WI38 (cell line): ENCODE results near the gene ABCF3.
"Not testable (repeated sequence)": the region's sequence is repeated elsewhere in the genome, so short reads cannot be mapped to it uniquely, and the experiment has no call there.

Experiments
- H3K4me3 ChIP-seq: 2 replicates; pipeline ENCODE4 v1.5.1; 2011; ENCODE audit warnings: low read depth, mild to moderate bottlenecking, control low read depth, low read length
- TF ChIP-seq, protein P1 (sequence below): IDR thresholded peaks from 2 replicates; pipeline ENCODE4 v1.5.1; 2012; ENCODE audit warnings: low read depth, mild to moderate bottlenecking, control low read depth, low read length

ABCF3 gene

DNA sequence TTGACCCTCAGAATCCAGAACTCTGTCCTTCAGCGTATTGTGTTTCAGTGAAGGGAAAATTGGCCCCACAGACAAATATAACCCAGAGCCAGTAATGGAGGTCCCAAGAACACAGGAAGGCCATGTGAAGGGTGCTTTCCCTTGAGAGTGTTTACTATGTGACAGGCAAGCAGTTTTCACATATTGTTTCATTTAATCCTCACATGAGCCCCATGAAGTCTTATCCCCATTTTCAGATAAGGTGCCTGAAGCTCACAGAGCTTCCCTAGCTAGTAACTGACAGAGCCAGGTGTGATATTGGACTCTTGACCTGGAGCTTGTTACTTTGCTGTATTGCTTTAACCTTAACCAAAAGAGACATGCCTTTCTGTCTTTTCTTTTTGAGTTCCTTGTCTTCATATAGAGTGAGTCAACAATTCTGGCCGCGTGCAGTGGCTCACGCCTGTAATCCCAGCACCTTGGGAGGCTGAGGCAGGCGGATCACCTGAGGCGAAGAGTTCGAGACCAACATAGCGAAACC, 40.2 kb upstream of the ABCF3 start:
- TF ChIP-seq, protein P1, sequence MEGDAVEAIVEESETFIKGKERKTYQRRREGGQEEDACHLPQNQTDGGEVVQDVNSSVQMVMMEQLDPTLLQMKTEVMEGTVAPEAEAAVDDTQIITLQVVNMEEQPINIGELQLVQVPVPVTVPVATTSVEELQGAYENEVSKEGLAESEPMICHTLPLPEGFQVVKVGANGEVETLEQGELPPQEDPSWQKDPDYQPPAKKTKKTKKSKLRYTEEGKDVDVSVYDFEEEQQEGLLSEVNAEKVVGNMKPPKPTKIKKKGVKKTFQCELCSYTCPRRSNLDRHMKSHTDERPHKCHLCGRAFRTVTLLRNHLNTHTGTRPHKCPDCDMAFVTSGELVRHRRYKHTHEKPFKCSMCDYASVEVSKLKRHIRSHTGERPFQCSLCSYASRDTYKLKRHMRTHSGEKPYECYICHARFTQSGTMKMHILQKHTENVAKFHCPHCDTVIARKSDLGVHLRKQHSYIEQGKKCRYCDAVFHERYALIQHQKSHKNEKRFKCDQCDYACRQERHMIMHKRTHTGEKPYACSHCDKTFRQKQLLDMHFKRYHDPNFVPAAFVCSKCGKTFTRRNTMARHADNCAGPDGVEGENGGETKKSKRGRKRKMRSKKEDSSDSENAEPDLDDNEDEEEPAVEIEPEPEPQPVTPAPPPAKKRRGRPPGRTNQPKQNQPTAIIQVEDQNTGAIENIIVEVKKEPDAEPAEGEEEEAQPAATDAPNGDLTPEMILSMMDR = no peak
- H3K4me3 ChIP-seq = no peak overlapping the region

DNA sequence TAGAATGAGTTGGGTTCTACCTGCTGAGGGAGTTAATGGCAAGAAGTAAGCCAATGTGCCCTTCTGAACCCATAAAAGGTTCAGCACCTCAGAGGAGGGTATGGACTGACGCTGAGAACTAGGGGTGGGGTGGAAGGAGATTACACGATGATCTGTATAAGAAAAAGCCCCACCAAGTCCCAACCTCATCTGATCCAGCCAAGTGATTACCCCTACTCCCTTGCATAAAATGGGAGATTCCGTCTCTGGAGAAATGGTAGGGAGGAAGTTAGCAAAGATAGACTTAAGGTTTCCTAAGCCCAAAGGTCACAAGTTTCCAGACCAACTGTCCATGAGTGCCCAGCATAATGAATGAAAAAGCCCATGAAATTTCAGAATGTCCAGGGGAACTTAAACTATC, 37.9 kb upstream of the ABCF3 start:
- no peak overlapping the region for H3K4me3 ChIP-seq
- TF ChIP-seq, protein P1 = no peak

DNA sequence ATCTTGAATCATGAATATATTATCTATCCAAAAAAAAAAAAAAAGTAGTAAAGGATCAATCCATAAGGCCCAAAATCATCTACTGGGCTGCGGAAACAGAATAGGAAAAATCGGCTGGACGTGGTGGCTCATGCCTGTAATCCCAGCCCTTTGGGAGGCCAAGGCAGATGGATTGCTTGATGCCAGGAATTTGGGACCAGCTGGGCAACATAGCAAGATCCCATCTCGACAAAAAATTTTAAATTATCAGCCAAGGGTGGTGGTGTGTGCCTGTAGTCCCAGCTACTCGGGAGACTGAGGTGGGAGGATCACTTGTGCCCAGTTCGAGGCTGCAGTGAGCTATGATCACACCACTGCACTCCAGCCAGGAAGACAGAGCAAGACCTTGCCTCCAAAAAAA, 36.9 kb upstream of the ABCF3 start:
- H3K4me3 ChIP-seq = no peak overlapping the region
- TF ChIP-seq, protein P1 = no peak

DNA sequence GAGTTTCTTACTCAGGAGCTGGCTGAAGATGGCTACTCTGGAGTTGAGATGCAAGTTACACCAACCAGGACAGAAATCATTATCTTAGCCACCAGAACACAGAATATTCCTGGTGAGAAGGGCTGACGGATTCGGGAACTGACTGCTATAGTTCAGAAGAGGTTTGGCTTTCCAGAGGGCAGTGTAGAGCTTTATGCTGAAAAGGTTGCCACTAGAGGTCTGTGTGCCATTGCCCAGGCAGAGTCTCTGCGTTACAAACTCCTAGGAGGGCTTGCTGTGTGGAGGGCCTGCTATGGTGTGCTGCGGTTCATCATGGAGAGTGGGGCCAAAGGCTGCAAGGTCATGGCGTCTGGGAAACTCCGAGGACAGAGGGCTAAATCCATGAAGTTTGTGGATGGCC, 36.2 kb upstream of the ABCF3 start:
- not testable (repeated sequence) for H3K4me3 ChIP-seq

DNA sequence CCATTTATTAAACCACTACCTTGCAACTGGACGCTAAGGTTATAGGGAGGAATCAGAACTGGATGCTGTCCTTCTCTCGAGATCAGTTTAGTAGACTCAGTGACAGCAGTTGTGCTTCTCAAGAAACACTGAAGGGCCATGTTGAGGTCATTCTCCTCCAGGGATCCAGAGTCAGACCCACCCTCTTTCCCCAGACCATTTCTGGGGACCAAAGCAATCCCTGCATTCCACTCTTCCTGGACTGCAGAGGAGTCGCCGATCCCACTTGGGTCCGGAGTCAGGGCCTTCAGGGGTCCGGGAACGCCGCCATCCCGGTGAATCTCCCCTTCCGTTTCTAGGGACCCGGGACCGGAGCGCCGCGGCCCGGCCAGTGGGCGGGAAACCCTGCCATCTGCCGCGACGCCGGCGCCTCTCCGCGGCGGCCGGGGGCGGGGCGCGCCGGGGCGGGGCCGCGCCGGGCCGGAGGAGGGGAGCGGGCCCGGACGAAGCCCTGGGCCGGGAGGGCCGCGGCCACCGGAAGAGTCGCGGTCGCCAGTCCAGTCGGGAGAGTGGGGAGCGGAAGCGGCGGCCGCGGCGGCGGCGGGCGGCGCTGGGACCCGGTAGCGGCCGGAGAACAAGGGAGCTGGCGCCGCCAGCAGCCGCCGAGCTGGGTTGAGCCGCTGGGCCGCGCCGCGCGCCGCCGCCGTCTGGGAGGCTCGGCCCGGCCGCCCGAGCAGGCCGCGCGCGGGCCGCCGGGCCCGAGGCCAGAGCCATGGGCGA, 30.9 kb upstream of the ABCF3 start, which contains the start of gene DVL3:
TSS of gene DVL3 (plus strand) at position 493 of the 759 bp plus-strand sequence. CDS start at position 752, 259 bp downstream.
- peak within 1 kb of the TSS; percentile 98 for H3K4me3 ChIP-seq
- TF ChIP-seq, protein P1 = no peak

DNA sequence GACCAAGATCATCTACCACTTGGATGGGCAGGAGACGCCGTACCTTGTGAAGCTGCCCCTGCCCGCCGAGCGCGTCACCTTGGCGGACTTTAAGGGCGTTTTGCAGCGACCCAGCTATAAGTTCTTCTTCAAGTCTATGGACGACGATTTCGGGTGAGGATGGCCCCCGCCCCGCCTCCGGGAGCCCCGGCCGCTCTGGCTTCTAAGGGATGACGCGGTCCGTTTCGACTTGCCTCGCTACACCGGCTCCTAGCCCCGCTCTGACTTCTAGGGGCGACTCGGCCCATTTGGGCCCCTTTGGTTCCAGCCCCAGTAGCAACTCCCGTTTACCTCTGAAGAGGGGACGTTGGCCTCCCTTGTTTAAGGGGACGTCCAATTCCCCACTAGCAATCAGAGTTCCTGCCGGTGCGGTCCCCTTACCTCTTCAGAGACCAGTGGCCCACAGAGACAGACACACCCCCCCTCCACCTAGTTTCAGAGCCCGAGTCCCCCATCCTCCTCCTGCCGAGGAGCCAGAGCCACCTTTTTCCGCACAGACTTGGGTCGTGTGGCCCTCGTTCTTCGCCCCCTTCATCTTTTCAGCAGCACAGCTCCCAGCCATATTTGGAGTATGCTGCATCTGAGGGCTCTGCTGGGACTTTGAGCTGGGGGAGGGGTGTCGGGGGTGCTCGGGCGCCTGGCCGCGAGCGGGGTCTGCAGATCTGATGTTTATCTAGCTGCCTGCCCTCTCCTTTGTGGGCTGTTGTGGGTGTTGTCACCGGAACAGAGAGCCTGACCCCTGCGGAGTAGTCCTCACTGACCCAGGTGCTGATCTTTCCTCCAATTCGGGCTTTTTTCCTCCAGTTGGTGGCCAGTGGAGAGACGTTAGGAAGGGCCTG, 30.1 kb upstream of the ABCF3 start:
- TF ChIP-seq, protein P1 = no peak
- peak overlapping the region; percentile 98 for H3K4me3 ChIP-seq

DNA sequence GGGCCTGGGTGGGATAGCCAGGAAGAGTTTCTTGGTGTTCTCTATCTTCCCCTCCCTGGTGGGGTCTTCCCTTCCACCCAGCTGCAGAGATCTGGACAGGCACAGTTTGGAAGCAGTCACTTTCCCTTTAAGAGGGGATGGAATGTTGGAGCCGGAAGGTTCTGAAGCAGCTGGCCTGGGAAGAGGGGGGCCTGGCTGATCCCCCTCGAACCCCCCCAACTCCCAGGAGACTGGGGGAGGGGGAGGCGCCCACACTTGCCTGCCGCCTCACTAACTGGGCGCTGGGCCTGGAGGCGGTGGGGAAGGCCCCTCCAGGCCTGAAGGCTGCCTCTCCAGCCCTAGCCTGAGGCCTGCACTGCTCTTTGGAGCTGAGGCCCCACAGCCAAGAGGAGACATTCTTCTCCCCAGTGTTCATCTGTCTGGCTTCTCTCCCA, 29.5 kb upstream of the ABCF3 start:
- H3K4me3 ChIP-seq = peak overlapping the region; percentile 98
- TF ChIP-seq, protein P1 = no peak
